Fibroblast of lung (primary cell): Measurements from ENCODE around the gene SPDYE6. TPM values are rescaled to one million over a fixed set of nuclear protein-coding genes. Genes with fewer than 3 reads are reported as not detected.
"Not testable (repeated sequence)": the region's sequence is repeated elsewhere in the genome, so short reads cannot be mapped to it uniquely, and the experiment has no call there.

Experiments
- DNase-seq, 2 donors: peaks; one replicate each; pipeline versions ENCODE4 v3.0.0 to v3.0.0-alpha.2; 2010; ENCODE audit warnings: low read depth in 2 of 2
- H2AFZ ChIP-seq: 2 replicates; pipeline ENCODE4 v1.5.1; 2012; ENCODE audit warnings: low read length, control low read depth, inconsistent platforms
- H3K27ac ChIP-seq: 2 replicates; pipeline ENCODE4 v1.5.1; 2011; ENCODE audit warnings: low read length, control low read depth; ENCODE audit not compliant: insufficient read depth
- H3K27me3 ChIP-seq: 2 replicates; pipeline ENCODE4 v1.5.1; 2011; ENCODE audit warnings: mild to moderate bottlenecking, low read length; ENCODE audit not compliant: control insufficient read depth, insufficient read depth
- H3K36me3 ChIP-seq: 2 replicates; pipeline ENCODE4 v1.5.1; 2011; ENCODE audit warnings: low read length; ENCODE audit not compliant: control insufficient read depth, insufficient read depth
- H3K4me1 ChIP-seq: 2 replicates; pipeline ENCODE4 v1.5.1; 2011; ENCODE audit warnings: low read length; ENCODE audit not compliant: control insufficient read depth, insufficient read depth; ENCODE audit errors: extremely low read depth
- H3K4me2 ChIP-seq: 2 replicates; pipeline ENCODE4 v1.5.1; 2011; ENCODE audit warnings: low read length, control low read depth; ENCODE audit not compliant: insufficient read depth; ENCODE audit errors: extremely low read depth
- H3K4me3 ChIP-seq, 4 experiments: fragments of 200-600 bp in 1 of 4; sonication (generic) in 1 of 4; replicated peaks in 1 of 4; 2 replicates each; pipeline ENCODE4 v1.5.1; 2011 to 2016; ENCODE audit warnings: low read length in 4 of 4, low read depth in 3 of 4, mild to moderate bottlenecking in 3 of 4, control low read depth in 2 of 4, inconsistent platforms in 1 of 4, mixed read lengths in 1 of 4; ENCODE audit not compliant: insufficient read depth in 1 of 4; ENCODE audit errors: control extremely low read depth in 1 of 4
- H3K79me2 ChIP-seq: 2 replicates; pipeline ENCODE4 v1.5.1; 2012; ENCODE audit warnings: mild to moderate bottlenecking, low read length, inconsistent platforms; ENCODE audit not compliant: control insufficient read depth, insufficient read depth
- H3K9ac ChIP-seq: 2 replicates; pipeline ENCODE4 v1.5.1; 2011; ENCODE audit warnings: mild to moderate bottlenecking, low read length, control low read depth; ENCODE audit not compliant: insufficient read depth
- H3K9me3 ChIP-seq: 2 replicates; pipeline ENCODE4 v1.5.1; 2012; ENCODE audit warnings: low read depth, low read length; ENCODE audit not compliant: control insufficient read depth, insufficient read depth
- H4K20me1 ChIP-seq: 2 replicates; pipeline ENCODE4 v1.5.1; 2011; ENCODE audit warnings: low read length; ENCODE audit not compliant: control insufficient read depth, insufficient read depth; ENCODE audit errors: extremely low read depth
- polyA plus RNA-seq, 2 donors: library from polyadenylated mRNA; depleted of rRNA in 1 of 2; stranded (reverse) in 1 of 2; unstranded in 1 of 2; fragments of >200 nt; gene quantifications; 2 replicates each; pipeline ENCODE4 v1.2.1, GENCODE V29; 2011 to 2012; ENCODE audit warnings: missing spikeins in 1 of 2
- total RNA-seq: library from RNA; depleted of rRNA; stranded (reverse); fragments of >200 nt; gene quantifications from 2 replicates; pipeline ENCODE4 v1.2.1, GENCODE V29; 2014

The SPDYE6 gene
- total and polyA plus RNA-seq, 2 donors (not counting 1 experiment from before 2014, with no cell fraction given), result not detected

- not testable (repeated sequence) for H4K20me1 ChIP-seq, H3K79me2 ChIP-seq, H3K4me3 ChIP-seq
Observed at GRCh38 chr7:102330666-102331460, 25.4 kb downstream of the SPDYE6 start.

DNA sequence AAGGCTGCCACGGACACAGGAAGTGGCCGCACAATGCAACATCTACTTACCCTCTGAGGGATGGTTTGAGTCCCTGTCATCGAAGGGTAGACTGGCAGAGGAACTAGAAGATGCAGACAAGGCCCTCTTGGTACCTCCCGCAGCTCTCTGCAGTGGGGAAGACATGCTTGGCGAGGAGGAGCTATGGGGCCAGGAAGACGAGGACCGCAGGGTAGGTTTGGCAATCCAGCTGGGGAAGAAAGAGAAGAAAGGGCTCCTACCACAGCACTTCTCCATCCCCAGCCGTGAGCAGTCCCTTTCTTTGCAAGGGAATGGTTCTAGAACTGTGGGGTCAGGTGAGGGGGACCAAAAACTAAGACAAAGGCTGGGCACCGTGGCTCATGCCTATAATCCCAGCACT, 26.9 kb downstream of the SPDYE6 start:
- not testable (repeated sequence) for H3K4me1 ChIP-seq, H3K27ac ChIP-seq, DNase-seq, H3K4me2 ChIP-seq, H3K36me3 ChIP-seq, H4K20me1 ChIP-seq, H3K27me3 ChIP-seq, H3K79me2 ChIP-seq, H3K9me3 ChIP-seq, H3K4me3 ChIP-seq, H2AFZ ChIP-seq, H3K9ac ChIP-seq

More at GRCh38 chr7:102330666-102331460, 25.4 kb downstream of the SPDYE6 start:
- not testable (repeated sequence) for H3K9me3 ChIP-seq, H3K36me3 ChIP-seq, H3K27me3 ChIP-seq, DNase-seq, H2AFZ ChIP-seq, H3K9ac ChIP-seq, H3K4me1 ChIP-seq, H3K4me2 ChIP-seq, H3K27ac ChIP-seq

GRCh38 chr7:102328863-102329262, 27.4 kb downstream of the SPDYE6 start:
- H3K27me3 ChIP-seq, H3K9ac ChIP-seq, H3K4me1 ChIP-seq, H3K9me3 ChIP-seq, H3K79me2 ChIP-seq, DNase-seq, H4K20me1 ChIP-seq, H3K4me2 ChIP-seq, H3K36me3 ChIP-seq, H2AFZ ChIP-seq, H3K27ac ChIP-seq, H3K4me3 ChIP-seq: not testable (repeated sequence)

DNA sequence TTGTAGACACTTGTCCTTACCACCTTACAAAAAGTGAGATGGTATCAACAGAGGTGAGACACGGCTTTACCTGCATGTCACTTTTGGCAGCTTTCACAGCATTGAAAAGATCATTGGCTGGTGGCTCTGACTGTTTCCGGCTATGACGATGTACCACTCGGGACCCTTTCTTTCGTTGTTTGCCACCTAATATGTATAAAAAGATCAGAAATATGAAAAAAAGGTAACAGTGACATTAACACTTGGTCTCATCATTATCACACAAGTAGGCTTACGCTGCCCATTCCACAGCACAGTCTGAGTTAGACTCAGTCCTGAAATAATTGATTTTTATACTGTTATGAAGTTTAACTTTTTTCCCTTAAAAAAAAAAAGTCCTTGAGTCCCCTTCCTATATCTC, 29.1 kb downstream of the SPDYE6 start:
- H3K4me3 ChIP-seq, H3K79me2 ChIP-seq: not testable (repeated sequence)

More for the DNA sequence above, 29.1 kb downstream of the SPDYE6 start:
- DNase-seq, H3K9me3 ChIP-seq, H3K36me3 ChIP-seq, H3K4me2 ChIP-seq, H3K27me3 ChIP-seq, H3K9ac ChIP-seq, H2AFZ ChIP-seq, H3K4me1 ChIP-seq, H3K27ac ChIP-seq, H4K20me1 ChIP-seq: not testable (repeated sequence)
